GM18520 (cell line): ENCODE results near the gene DNAH11.
"Not testable (repeated sequence)": the region's sequence is repeated elsewhere in the genome, so short reads cannot be mapped to it uniquely, and the experiment has no call there.

Experiments
- ATAC-seq: cut with Tn5 transposase; IDR thresholded peaks from one replicate; pipeline ENCODE4 v1.9.1; 2021; ENCODE audit not compliant: unreplicated experiment

Gene DNAH11

GRCh38 chr7:21768279-21768678 is 225.4 kb downstream of the DNAH11 start:
- ATAC-seq: no peak

- ATAC-seq: no peak
These were observed 228.4 kb downstream of the DNAH11 start for GRCh38 chr7:21771266-21771665.

- ATAC-seq: no peak
These were observed 229.2 kb downstream of the DNAH11 start for GRCh38 chr7:21771906-21772610.

- no peak for ATAC-seq
These were observed 230.5 kb downstream of the DNAH11 start for GRCh38 chr7:21773326-21773725.

- ATAC-seq: no peak
These were observed 235.1 kb downstream of the DNAH11 start for GRCh38 chr7:21777921-21778320.

- ATAC-seq: no peak
These were observed 236.1 kb downstream of the DNAH11 start for GRCh38 chr7:21778953-21779352.

- ATAC-seq: no peak
These were observed 240.2 kb downstream of the DNAH11 start for GRCh38 chr7:21782996-21783395.

GRCh38 chr7:21784989-21785388 is 242.2 kb downstream of the DNAH11 start:
- no peak for ATAC-seq

- no peak for ATAC-seq
These were observed 263.0 kb downstream of the DNAH11 start for GRCh38 chr7:21805791-21806190.

- ATAC-seq: no peak
These were observed 263.5 kb downstream of the DNAH11 start for GRCh38 chr7:21806388-21806787.

GRCh38 chr7:21819048-21819447 is 276.2 kb downstream of the DNAH11 start:
- no peak for ATAC-seq

GRCh38 chr7:21828841-21829240 is 286.0 kb downstream of the DNAH11 start:
- ATAC-seq: no peak

GRCh38 chr7:21829731-21830130 is 286.9 kb downstream of the DNAH11 start:
- no peak for ATAC-seq

GRCh38 chr7:21844742-21845141 is 301.9 kb downstream of the DNAH11 start:
- no peak for ATAC-seq

GRCh38 chr7:21850531-21851285 is 307.9 kb downstream of the DNAH11 start:
- no peak for ATAC-seq

- ATAC-seq: no peak
These were observed 308.7 kb downstream of the DNAH11 start for GRCh38 chr7:21851559-21851967.

- not testable (repeated sequence) for ATAC-seq
These were observed 322.9 kb downstream of the DNAH11 start for GRCh38 chr7:21865631-21866204.

- no peak for ATAC-seq
These were observed 323.9 kb downstream of the DNAH11 start for GRCh38 chr7:21866731-21867130.

- no peak for ATAC-seq
These were observed 324.4 kb downstream of the DNAH11 start for GRCh38 chr7:21867226-21867625.

GRCh38 chr7:21867816-21868575 is 325.2 kb downstream of the DNAH11 start:
- no peak for ATAC-seq

GRCh38 chr7:21868576-21868850 is 325.7 kb downstream of the DNAH11 start:
- no peak for ATAC-seq
